Glomerular endothelial cell (primary cell): Measurements from ENCODE around the gene SF3A2. TPM values are rescaled to one million over a fixed set of nuclear protein-coding genes. Genes with fewer than 3 reads are reported as not detected.
"Not testable (repeated sequence)": the region's sequence is repeated elsewhere in the genome, so short reads cannot be mapped to it uniquely, and the experiment has no call there.

ENCODE experiments used
- DNase-seq: peaks from one replicate; pipeline ENCODE4 v3.0.0-alpha.2; 2011; ENCODE audit warnings: low read depth, low spot score; ENCODE audit errors: extremely low read depth
- total RNA-seq: library from RNA; depleted of rRNA; stranded (reverse); fragments of >200 nt; gene quantifications from 2 replicates; pipeline ENCODE4 v1.2.3, GENCODE V29; 2015

The SF3A2 gene
- total RNA-seq, 1 donor from 2014 or later, result 90.2 TPM

DNA sequence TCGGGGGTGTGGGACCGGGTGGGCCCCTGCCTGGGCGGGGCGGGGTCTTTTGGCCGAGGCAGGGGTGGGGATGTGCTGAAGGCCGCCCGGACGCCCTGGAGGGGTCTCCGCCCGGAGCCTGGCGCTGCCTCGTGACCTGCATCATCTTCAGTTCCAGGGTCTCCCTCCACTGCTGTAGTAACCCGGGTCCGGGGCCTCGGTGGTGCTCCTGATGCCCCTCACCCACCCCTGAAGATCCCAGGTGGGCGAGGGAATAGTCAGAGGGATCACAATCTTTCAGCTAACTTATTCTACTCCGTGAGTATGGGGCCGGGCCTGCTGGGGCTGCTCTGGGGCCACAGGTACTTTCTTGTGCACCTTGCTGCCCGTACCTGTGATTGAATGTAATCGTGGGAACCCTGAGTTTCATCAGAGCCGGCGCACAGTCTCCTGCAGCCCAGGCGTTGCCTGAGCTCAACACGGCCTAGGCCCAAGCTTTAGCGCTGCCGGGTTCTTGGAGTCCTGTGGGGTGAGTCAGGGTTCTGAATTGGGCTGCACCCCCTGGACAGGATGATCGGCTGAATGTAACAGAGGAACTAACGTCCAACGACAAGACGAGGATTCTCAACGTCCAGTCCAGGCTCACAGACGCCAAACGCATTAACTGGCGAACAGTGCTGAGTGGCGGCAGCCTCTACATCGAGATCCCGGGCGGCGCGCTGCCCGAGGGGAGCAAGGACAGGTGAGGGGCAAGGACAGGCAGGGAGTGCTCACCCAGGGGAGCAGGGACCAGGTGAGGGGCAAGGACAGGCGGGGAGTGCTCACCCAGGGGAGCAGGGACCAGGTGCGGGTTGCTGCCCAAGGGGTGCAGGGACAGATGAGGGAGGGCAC is 34.8 kb downstream of the SF3A2 start:
- DNase-seq, result no peak

- DNase-seq, result no peak
Observed at GRCh38 chr19:2273356-2274184, 36.9 kb downstream of the SF3A2 start.

DNA sequence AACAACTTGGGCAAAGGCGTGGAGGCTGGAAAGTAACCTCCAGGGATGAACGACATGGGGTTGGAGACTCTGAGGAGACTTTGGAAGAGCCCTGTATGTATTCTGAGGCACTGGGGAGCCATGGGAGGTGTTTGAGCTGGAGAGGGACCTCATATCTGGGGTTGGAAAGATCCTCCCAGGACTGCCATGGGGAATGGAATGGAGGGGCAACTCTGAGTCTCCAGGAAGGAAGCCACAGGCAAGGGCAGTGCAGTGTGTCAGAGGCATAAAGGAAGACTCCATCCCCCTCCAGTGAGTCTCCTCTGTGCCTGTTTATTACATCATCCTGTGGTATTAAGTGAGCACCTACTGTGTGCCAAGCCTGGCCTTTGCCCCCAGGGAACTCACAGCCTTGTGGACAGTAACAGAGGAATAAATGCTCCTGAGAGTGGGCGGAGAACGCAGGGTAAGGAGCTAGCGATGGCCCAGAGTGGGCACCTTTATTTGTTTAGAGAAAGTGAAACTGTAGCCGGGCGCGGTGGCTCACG is 37.6 kb downstream of the SF3A2 start:
- no peak for DNase-seq

GRCh38 chr19:2274931-2275535 is 38.4 kb downstream of the SF3A2 start:
- DNase-seq, result no peak

GRCh38 chr19:2275588-2276428 is 39.2 kb downstream of the SF3A2 start:
- no peak for DNase-seq

DNA sequence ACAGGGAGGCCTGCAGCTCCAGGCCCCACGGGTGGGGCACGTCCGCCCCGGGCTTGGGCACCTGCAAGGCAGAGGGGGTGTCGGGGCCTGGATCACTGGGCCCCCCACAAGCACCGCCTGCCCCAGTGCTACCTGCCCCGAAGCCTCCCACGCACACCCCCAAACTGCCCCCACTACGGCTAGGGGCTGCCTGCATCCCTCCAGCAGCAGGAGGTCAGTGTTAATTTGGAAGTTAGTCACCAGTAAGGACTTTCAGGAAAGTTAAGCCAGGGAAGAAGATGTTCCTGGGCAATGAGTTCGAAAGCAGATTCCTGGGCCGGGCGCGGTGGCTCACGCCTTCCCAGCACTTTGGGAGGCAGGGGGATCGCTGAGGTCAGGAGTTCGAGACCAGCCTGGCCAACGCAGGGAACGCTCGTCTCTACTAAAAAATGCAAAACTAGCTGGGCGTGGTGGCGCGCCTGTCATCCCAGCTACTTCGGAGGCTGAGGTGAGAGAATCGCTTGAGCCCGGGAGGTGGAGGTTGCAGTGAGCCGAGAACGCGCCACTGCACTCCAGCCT is 39.9 kb downstream of the SF3A2 start:
- no peak for DNase-seq

- DNase-seq, result no peak
Observed at GRCh38 chr19:2277138-2277537, 40.5 kb downstream of the SF3A2 start.

DNA sequence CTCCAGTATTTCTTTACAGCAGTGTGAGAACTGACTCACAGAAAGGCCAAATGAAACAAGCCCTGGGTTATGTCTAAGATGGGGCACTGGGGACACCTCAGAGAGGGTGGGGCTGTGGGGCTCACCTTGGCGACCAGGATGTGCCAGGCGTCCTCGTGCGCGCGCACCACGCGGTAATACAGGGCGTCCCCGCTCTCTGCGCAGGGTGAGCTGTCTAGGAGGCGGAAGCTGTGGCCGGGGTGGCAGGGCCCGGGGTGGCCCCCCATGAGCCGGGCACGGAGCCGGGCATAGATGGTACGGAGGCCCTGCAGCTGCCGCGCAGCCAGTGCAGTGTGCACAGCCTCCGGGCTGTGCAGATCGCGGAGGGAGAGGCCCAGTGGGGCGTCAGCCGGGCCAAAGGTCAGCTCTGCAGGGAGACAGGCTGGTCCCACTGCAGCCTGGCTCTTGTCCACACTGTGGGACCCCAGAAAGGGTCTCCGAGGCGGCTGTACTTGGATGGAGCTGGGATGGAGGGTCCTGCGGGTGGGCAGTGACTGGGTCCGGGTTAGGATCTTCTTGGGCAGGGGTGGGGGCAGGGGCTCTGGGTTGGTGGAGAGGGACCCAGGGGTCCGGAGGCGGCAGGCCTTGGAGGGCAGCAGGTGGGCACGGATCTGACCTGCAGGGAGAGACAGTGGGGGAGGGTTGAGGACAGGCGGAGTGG is 42.0 kb downstream of the SF3A2 start:
- no peak for DNase-seq

- DNase-seq, result no peak
Observed at GRCh38 chr19:2280633-2281264, 44.1 kb downstream of the SF3A2 start.

DNA sequence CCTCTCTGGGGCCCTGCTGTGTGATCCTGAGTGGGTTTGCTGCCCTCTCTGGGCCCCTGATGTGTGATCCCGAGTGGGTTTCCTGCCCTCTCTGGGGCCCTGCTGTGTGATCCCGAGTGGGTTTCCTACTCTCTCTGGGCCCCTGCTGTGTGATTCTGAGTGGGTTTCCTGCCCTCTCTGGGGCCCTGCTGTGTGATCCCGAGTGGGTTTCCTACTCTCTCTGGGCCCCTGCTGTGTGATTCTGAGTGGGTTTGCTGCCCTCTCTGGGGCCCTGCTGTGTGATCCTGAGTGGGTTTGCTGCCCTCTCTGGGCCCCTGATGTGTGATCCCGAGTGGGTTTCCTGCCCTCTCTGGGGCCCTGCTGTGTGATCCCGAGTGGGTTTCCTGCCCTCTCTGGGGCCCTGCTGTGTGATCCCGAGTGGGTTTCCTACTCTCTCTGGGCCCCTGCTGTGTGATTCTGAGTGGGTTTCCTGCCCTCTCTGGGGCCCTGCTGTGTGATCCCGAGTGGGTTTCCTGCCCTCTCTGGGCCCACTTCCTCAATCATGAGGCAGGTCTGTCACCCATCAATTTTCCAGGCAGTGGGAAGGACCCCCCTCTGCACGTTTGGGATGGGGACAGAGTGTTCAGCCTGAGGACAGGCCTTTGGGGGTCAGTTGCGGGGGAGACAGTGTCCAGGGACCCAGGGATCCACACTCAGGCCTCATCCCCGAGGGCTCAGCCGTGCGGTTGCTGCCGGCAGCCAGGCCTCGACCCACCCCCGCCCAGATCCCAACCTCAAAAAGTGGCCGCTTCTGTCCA is 44.8 kb downstream of the SF3A2 start:
- DNase-seq, result not testable (repeated sequence)

DNA sequence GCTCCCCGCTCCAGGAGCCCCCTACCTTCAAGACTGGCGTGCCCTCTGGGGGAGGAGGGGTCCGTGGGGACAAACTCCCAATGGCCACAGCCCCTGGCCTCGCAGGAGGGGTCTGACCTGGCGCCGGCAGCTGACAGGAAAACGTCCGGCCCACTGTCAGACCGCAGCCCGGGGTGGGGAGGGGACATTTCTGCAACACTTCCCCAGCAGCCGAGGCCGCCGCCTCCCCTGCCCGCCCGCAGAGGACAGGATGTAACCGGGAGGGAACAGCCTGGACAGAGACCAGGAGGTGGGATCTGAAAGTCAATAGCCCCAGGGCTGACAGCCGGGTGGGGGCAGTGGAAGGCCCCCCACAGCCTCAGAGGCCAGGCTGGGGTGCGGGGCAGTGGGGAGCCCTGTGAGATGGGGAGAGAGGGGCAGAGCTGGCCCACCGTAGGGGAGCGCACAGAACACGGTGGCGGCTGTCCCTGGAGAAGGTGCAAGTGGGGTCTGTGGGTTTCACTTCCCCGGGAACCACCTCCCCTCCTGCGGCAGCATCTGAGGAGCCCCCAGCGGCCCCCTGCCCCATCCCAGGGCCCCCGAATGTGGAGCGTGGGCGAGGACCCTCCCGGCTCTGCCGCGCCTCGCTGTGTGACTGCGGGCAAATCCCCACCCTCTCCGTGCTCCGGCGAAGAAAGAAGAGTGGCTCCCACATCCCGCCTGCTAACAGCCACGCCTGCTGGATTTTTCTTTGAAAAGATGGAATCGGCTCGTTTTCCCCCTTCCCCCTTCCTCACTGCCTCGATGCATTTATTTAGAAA is 45.6 kb downstream of the SF3A2 start, which contains the start of gene PEAK3:
Gene PEAK3 (minus strand): TSS at position 114 of the 800 bp plus-strand sequence. CDS start 1,244 bp downstream, outside the sequence.
- DNase-seq, result no peak

DNA sequence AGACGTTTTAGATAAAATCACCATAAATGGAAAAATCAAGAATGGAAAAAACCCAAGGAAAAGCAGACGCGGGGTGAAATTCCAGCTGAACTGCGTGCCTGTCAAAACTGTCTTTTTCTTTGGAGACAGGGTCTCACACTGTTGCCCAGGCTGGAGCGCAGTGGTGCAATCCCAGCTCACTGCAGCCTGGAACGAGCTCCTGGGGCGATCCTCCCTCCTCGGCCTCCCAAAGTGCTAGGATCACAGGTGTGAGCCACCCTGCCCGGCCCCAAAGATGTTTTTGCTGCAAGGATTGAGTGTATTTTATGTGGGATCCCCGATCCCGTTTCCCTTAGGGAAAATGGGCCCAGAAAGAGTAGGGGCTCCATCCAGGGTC is 46.2 kb downstream of the SF3A2 start:
- DNase-seq, result no peak

- DNase-seq, result no peak
Observed at GRCh38 chr19:2283835-2284507, 47.3 kb downstream of the SF3A2 start.

- no peak for DNase-seq
Observed at GRCh38 chr19:2286402-2287140, 49.9 kb downstream of the SF3A2 start.

GRCh38 chr19:2287585-2288337 is 51.1 kb downstream of the SF3A2 start:
- DNase-seq, result no peak
